Body of pancreas (tissue), 4 donors: ENCODE results near the gene RASA3. TPM values are rescaled to one million over a fixed set of nuclear protein-coding genes. Genes with fewer than 3 reads are reported as not detected.
"Not testable (repeated sequence)": the region's sequence is repeated elsewhere in the genome, so short reads cannot be mapped to it uniquely, and the experiment has no call there.

Source experiments
- ATAC-seq: fragments of 150-250 bp; one replicate; pipeline ENCODE4 v1.9.1; 2016
- DNase-seq, 4 donors: peaks; one replicate each; pipeline ENCODE4 v3.0.0-alpha.2; 2019
- H3K27ac ChIP-seq, 4 donors: fragments of 200-600 bp; sonication (generic); 1 replicate in 3 of 4; 2 replicates in 1 of 4; pipeline versions ENCODE4 v1.5.1 to v1.6.1; 2016 to 2019; ENCODE audit warnings: mild to moderate bottlenecking in 1 of 4, mixed read lengths in 1 of 4, moderate library complexity in 1 of 4
- H3K27me3 ChIP-seq, 2 donors: fragments of 200-600 bp; sonication (generic); one replicate each; pipeline ENCODE4 v1.6.0; 2016; ENCODE audit warnings: mild to moderate bottlenecking in 1 of 2
- H3K36me3 ChIP-seq, 2 donors: fragments of 200-600 bp; sonication (generic); replicated peaks in 1 of 2; 2 replicates each; pipeline ENCODE4 v1.5.1; 2016; ENCODE audit warnings: low read depth in 2 of 2; ENCODE audit not compliant: insufficient read depth in 1 of 2
- H3K4me1 ChIP-seq: fragments of 200-600 bp; sonication (generic); one replicate; pipeline ENCODE4 v1.6.0; 2016
- H3K4me3 ChIP-seq, 2 donors: fragments of 200-600 bp; sonication (generic); 1 replicate in 1 of 2; 2 replicates in 1 of 2; pipeline ENCODE4 v1.5.1; 2016 to 2019
- H3K9me3 ChIP-seq, 3 donors: fragments of 200-600 bp; sonication (generic); 1 replicate in 2 of 3; 2 replicates in 1 of 3; pipeline ENCODE4 v1.5.1; 2016
- POLR2A ChIP-seq, 3 donors: fragments of 450-650 bp; IDR thresholded peaks; one replicate each; pipeline ENCODE4 v1.6.1; 2016; ENCODE audit warnings: antibody characterized with exemption in 3 of 3, mild to moderate bottlenecking in 2 of 3
- WGBS, 2 donors: methylation state at CpG; one replicate each; pipeline ENCODE4 v1.1.5; 2017; 5-methylcytosine and 5-hydroxymethylcytosine counted together
- intact Hi-C: fragments of 100-400 bp; cut with DNase I; formaldehyde crosslinking; loops from one replicate; pipeline ENCODE4 v1.15.1; 2023
- total RNA-seq, 2 donors: library from RNA; depleted of rRNA; stranded (reverse); fragments of >200 nt; gene quantifications; one replicate each; pipeline ENCODE4 v1.1.0, GENCODE V29; 2016
- TF ChIP-seq, protein P1 (sequence below), 7 experiments: fragments of 450-650 bp in 4 of 7; fragments of 200-600 bp in 3 of 7; sonication (generic) in 3 of 7; IDR thresholded peaks; one replicate each; pipeline ENCODE4 v1.5.1; 2016 to 2019; ENCODE audit warnings: antibody characterized with exemption in 7 of 7

RASA3 gene
- total RNA-seq, 2 donors from 2014 or later = 10.2 to 19.2 TPM

DNA sequence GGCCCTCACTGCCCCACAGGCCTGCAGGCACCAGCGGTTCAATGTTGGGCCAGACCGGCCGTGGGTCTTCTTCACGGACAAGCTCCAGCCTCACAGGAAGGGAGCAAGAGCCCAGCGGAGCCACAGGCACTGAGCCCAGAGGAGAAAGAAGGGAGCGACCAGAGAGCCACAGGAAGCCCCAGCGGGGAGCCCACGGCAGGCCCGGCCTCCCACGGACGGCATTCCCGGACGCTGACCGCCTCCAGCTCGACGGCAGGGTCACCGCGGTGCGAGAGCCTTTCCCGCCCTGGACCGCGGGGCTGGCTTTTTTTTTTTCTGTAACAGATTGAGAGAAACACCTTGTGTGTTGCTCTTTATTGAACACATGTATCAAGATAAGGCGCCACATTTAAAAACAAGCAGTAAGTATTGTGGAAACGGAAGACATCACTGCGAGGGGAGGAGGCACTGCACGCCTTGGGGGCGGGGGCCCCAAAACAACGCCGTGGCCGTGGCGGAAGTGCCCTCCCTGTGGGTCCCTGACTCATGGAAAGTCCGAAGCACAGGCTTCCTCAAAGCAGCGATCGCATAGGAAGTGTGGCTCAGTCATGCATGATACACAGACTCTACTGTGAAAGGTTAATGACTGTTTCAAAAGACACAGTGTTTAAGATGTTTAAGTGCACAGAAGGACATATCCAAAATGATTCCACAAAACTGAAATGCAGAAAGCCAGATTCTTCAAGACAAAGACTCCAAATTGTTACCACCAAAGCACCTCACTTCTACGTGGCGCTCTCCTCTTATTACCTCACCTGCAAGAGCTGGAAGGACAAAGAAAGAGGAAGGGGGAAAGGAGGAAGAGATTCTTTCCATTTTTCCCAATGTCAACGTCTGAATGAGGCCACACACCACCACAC is 3.5 kb downstream of the RASA3 start:
- intact Hi-C loops = no loop called here
- H3K4me1 ChIP-seq = peaks cover 27% of the 10 kb centered on the region
- TF ChIP-seq, protein P1, sequence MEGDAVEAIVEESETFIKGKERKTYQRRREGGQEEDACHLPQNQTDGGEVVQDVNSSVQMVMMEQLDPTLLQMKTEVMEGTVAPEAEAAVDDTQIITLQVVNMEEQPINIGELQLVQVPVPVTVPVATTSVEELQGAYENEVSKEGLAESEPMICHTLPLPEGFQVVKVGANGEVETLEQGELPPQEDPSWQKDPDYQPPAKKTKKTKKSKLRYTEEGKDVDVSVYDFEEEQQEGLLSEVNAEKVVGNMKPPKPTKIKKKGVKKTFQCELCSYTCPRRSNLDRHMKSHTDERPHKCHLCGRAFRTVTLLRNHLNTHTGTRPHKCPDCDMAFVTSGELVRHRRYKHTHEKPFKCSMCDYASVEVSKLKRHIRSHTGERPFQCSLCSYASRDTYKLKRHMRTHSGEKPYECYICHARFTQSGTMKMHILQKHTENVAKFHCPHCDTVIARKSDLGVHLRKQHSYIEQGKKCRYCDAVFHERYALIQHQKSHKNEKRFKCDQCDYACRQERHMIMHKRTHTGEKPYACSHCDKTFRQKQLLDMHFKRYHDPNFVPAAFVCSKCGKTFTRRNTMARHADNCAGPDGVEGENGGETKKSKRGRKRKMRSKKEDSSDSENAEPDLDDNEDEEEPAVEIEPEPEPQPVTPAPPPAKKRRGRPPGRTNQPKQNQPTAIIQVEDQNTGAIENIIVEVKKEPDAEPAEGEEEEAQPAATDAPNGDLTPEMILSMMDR (IDR thresholded peaks at IDR 0.05) = no peak
- peak in 2 of 3 donors; percentile 16 to 40 for TF ChIP-seq POLR2A (IDR thresholded peaks at IDR 0.05)

DNA sequence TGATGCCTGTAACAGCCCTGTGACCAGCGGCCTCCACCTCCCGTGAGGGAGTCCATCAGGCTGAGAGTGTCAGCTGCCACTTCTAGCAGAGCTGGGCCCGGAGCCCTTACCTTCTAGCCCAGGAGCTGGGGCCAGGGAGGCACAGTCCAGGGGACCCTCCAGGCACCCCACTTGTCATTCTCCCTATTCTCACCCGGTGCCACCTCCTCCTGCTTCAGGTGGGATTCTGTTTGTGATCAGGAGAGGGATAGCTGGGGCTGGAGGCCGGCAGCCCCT is 4.1 kb downstream of the RASA3 start:
- Histone ChIP-seq H3K4me1 (peaks cover 27% of the 10 kb centered on the region), H3K27ac (peak overlapping the region in 2 of 4 donors; percentile 27 to 54), H3K9me3 (no peaks in the 10 kb centered on the region), H3K36me3 (no peaks in the 10 kb centered on the region), H3K4me3 (no peak overlapping the region), H3K27me3 (no peaks in the 10 kb centered on the region)
- TF ChIP-seq, protein P1 (IDR thresholded peaks at IDR 0.05) = no peak
- TF ChIP-seq POLR2A (IDR thresholded peaks at IDR 0.05) = no peak
- intact Hi-C loops = no loop called here
- no peak for DNase-seq
- WGBS, 2 donors = 77 to 88% methylated on average over 3 to 5 of the region's 5 CpGs
- ATAC-seq = no peak

More for the DNA sequence above, 3.5 kb downstream of the RASA3 start:
- Histone ChIP-seq H3K36me3 (no peaks in the 10 kb centered on the region), H3K27me3 (no peaks in the 10 kb centered on the region), H3K9me3 (no peaks in the 10 kb centered on the region), H3K27ac (peak overlapping the region in 2 of 4 donors; percentile 27 to 54), H3K4me3 (no peak overlapping the region)
- WGBS, 2 donors = 61 to 88% methylated on average over 31 to 37 of the region's 37 CpGs
- ATAC-seq (no peak), DNase-seq (peak in 3 of 4 donors; percentile 38 to 78 (median 48))

DNA sequence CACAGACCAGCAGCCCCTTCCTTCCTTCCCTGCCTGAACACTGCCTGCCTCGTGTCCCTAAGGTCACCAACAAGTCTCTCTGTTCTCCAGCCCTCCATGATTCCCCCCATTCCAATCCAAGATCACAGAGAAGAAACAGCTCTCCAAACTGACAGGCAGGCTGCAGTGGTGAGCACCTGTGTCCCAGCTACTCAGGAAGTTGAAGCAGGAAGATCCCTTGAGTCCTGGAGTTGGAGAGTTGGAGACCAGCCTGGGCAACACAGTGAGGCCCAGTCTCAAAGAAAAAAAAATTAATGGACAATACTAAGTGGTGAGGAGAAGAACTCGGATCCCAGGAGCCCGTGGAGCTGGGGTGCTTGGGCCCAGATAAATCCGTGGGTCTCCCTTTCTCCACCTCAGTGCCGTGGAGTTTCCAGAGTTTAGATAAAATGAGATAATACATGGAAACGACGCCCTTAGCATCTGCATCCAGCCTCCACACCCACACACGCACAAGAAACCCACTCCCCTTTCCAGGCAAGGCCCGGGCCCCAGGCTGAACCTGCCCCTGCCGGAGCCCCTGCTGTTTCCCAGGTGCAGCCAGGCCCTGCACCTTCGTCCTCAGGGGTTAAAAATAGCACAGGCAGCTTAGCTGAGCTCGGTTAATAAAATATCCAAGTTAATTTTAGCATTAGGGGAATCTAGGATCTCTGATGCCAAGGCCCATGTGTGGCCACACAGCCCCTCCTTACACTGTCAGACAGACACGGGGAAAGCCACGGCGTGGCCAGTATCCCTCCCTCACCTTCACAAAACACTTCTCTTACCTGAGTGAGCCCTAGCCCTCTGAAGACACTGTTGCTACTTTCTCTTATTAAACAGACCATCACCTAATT is 4.7 kb downstream of the RASA3 start:
- Histone ChIP-seq H3K27ac (no peak overlapping the region), H3K4me1 (peaks cover 27% of the 10 kb centered on the region), H3K9me3 (no peaks in the 10 kb centered on the region), H3K36me3 (no peaks in the 10 kb centered on the region), H3K27me3 (no peaks in the 10 kb centered on the region), H3K4me3 (no peak overlapping the region)
- no peak for ATAC-seq
- TF ChIP-seq, protein P1 (IDR thresholded peaks at IDR 0.05) = no peak
- no peak for TF ChIP-seq POLR2A (IDR thresholded peaks at IDR 0.05)
- 63 to 64% methylated on average over 15 of the region's 15 CpGs for WGBS, 2 donors
- intact Hi-C loops = no loop called here
- no peak for DNase-seq

DNA sequence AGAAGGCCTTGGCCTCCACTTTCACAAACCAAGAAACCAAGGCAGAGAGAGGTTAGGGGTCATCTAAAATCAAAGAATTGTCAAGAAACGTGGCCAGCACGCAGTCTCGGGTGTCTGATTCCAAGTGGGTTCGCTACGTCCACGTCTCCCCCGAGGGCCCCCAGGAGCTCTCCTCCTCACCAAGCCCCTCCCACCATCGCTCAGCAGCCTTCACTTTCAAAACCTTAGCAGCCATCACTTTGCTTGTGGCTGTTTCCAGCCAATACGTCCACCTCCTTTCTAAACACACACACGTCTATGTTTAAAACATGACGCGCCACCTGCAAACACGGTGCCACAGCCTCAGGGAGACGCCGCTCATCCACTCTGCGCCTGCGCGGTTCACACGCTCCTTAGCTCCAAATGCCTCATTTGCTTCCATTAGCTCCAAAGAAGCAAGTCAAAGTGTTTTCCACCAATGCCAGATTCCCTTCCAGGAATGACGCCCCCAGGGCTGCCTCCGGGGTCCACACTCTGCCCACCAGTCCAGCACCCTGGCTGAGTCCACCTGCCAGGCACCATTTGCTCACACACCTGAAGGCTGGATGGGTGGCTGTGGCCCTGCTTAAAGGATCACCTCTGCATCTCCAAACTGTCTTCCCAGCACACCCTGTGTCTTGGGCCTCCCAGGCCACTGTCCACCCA is 5.5 kb downstream of the RASA3 start:
- WGBS, 2 donors = 86 to 92% methylated on average over 21 of the region's 21 CpGs
- Histone ChIP-seq H3K4me1 (peaks cover 24% of the 10 kb centered on the region), H3K27me3 (no peaks in the 10 kb centered on the region), H3K36me3 (no peaks in the 10 kb centered on the region), H3K27ac (no peak overlapping the region), H3K9me3 (no peaks in the 10 kb centered on the region), H3K4me3 (no peak overlapping the region)
- DNase-seq = no peak
- no peak for TF ChIP-seq POLR2A (IDR thresholded peaks at IDR 0.05)
- TF ChIP-seq, protein P1 (IDR thresholded peaks at IDR 0.05) = no peak
- ATAC-seq = no peak
- intact Hi-C loops = no loop called here

DNA sequence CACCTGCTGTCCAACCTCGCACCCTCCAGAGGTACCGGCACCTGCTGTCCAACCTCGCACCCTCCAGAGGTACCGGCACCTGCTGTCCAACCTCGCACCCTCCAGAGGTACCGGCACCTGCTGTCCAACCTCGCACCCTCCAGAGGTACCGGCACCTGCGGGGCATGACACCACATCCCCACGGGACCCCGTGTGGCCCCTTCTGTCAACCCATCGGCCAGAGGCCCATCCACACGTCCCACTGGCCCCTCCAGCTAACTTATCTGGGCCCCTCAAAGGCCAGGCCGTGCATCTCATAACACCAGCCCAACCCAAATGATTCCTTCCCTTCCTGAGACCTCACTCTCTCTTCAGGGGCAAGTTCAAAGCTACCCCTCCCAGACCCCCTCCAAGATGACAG is 6.3 kb downstream of the RASA3 start:
- H3K36me3 ChIP-seq, ATAC-seq, intact Hi-C loops, H3K27me3 ChIP-seq, H3K27ac ChIP-seq, H3K9me3 ChIP-seq, H3K4me3 ChIP-seq, DNase-seq: not testable (repeated sequence)
- WGBS, 2 donors = 87 to 95% methylated on average over 5 to 12 of the region's 14 CpGs
- H3K4me1 ChIP-seq = peaks cover 16% of the 10 kb centered on the region
